GM18507 (cell line): ENCODE data around the gene OR2T11.
"Not testable (repeated sequence)": the region's sequence is repeated elsewhere in the genome, so short reads cannot be mapped to it uniquely, and the experiment has no call there.

Experiments used
- DNase-seq: peaks from one replicate; pipeline ENCODE4 v3.0.0; 2011; ENCODE audit warnings: low read depth; ENCODE audit not compliant: insufficient read length; ENCODE audit errors: extremely low spot score
- FAIRE-seq: peaks from 2 replicates; lab custom pipeline; 2011; peaks lifted over from hg19 to GRCh38; lab: Jason Lieb, UNC

OR2T11 gene

GRCh38 chr1:248634991-248635390 lies at the start of gene OR2T11:
TSS of gene OR2T11 (minus strand) at chr1:248635091. CDS start at chr1:248627128, 7,963 bp downstream.
- not testable (repeated sequence) for FAIRE-seq, DNase-seq

- FAIRE-seq = no peak
- DNase-seq = no peak
These were observed 46.8 kb upstream of the OR2T11 start for GRCh38 chr1:248681651-248682050.

GRCh38 chr1:248670003-248670402 lies 35.1 kb upstream of the OR2T11 start:
- FAIRE-seq = no peak
- no peak for DNase-seq

GRCh38 chr1:248663453-248664328 lies 28.8 kb upstream of the OR2T11 start:
- peak; percentile 98 for FAIRE-seq
- not testable (repeated sequence) for DNase-seq

GRCh38 chr1:248656797-248657196 lies 21.9 kb upstream of the OR2T11 start:
- not testable (repeated sequence) for DNase-seq
- FAIRE-seq = peak; percentile 78

GRCh38 chr1:248655354-248655753 lies 20.5 kb upstream of the OR2T11 start, which contains the start of gene OR2T27:
TSS of gene OR2T27 (minus strand) at chr1:248655528. CDS start at chr1:248650884, 4,644 bp downstream.
- not testable (repeated sequence) for DNase-seq
- FAIRE-seq = peak; percentile 80

- FAIRE-seq = peak; percentile 78
- DNase-seq = not testable (repeated sequence)
These were observed 14.1 kb upstream of the OR2T11 start for GRCh38 chr1:248648770-248649536.

- DNase-seq, FAIRE-seq: not testable (repeated sequence)
These were observed 10.3 kb upstream of the OR2T11 start, which contains the start of gene OR2T35 for GRCh38 chr1:248645178-248645577. TSS of gene OR2T35 (minus strand) at chr1:248645278. CDS start at chr1:248639258, 6,020 bp downstream.

- not testable (repeated sequence) for DNase-seq
- peak; percentile 99 for FAIRE-seq
These were observed 8.2 kb upstream of the OR2T11 start for GRCh38 chr1:248642971-248643651.

- not testable (repeated sequence) for FAIRE-seq, DNase-seq
These were observed 6.7 kb upstream of the OR2T11 start for GRCh38 chr1:248641583-248641982.

GRCh38 chr1:248640906-248641305 lies 6.0 kb upstream of the OR2T11 start:
- DNase-seq, FAIRE-seq: not testable (repeated sequence)

- DNase-seq = not testable (repeated sequence)
- peak; percentile 88 for FAIRE-seq
These were observed 4.8 kb upstream of the OR2T11 start for GRCh38 chr1:248639652-248640051.

GRCh38 chr1:248636612-248637011 lies 1.7 kb upstream of the OR2T11 start:
- DNase-seq = not testable (repeated sequence)
- peak; percentile 42 for FAIRE-seq

GRCh38 chr1:248631354-248632008 lies 3.4 kb downstream of the OR2T11 start:
- DNase-seq (no peak), FAIRE-seq (no peak)

GRCh38 chr1:248630551-248630950 lies 4.3 kb downstream of the OR2T11 start:
- FAIRE-seq (no peak), DNase-seq (no peak)

- FAIRE-seq (peak; percentile 90), DNase-seq (peak; percentile 52)
These were observed 6.7 kb downstream of the OR2T11 start for GRCh38 chr1:248627971-248628844.

- FAIRE-seq = no peak
- no peak for DNase-seq
These were observed 8.9 kb downstream of the OR2T11 start for GRCh38 chr1:248625971-248626370.

- FAIRE-seq (no peak), DNase-seq (no peak)
These were observed 9.7 kb downstream of the OR2T11 start for GRCh38 chr1:248625166-248625565.
